Ishikawa (cell line): ENCODE measurements around the gene GTF2A1L.

Source experiments
- CEBPB ChIP-seq: IDR thresholded peaks from 2 replicates; pipeline ENCODE4 v1.6.1; 2012
- EP300 ChIP-seq: IDR thresholded peaks from 2 replicates; pipeline ENCODE4 v1.6.1; 2012; ENCODE audit warnings: borderline replicate concordance
- NFIC ChIP-seq: IDR thresholded peaks from 2 replicates; pipeline ENCODE4 v1.6.1; 2012
- RAD21 ChIP-seq: IDR thresholded peaks from 2 replicates; pipeline ENCODE4 v1.6.1; 2012; ENCODE audit warnings: low read depth
- TAF1 ChIP-seq: IDR thresholded peaks from 2 replicates; pipeline ENCODE4 v1.6.1; 2012; ENCODE audit warnings: low read depth, mild to moderate bottlenecking
- TCF12 ChIP-seq: IDR thresholded peaks from 2 replicates; pipeline ENCODE4 v1.6.1; 2012; ENCODE audit warnings: low read depth
- TEAD4 ChIP-seq: IDR thresholded peaks from 2 replicates; pipeline ENCODE4 v1.6.1; 2012
- YY1 ChIP-seq: IDR thresholded peaks from 2 replicates; pipeline ENCODE4 v1.6.1; 2012; ENCODE audit warnings: low read depth
- ZBTB7A ChIP-seq: IDR thresholded peaks from 2 replicates; pipeline ENCODE4 v1.6.1; 2012; ENCODE audit warnings: low read depth
- TF ChIP-seq, protein P1 (sequence below): IDR thresholded peaks from 2 replicates; pipeline ENCODE4 v1.6.1; 2012
- TF ChIP-seq, protein P2 (sequence below): IDR thresholded peaks from 2 replicates; pipeline ENCODE4 v1.6.1; 2012; ENCODE audit warnings: low read depth, mild to moderate bottlenecking

DNA sequence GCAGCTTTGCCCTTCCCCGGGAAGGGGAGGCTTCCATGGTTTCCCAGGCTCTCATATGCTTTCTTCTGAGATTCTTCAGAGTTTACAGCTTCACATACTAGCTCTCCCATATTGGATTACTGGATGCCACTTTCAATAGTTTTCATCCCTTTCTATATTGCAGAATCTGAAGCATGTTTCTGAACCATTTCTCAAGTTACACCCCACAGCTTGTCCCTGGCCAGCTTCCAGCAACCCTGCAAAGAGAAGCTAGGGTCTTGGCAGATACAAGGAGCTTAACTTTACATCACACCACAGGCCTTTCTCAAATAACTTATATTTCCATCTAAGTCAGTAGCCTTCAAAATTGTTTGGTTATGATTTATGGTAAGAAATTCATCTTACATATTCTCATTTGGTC is 98.3 kb downstream of the GTF2A1L start:
- TF ChIP-seq TAF1 = no peak
- TF ChIP-seq NFIC = peak; percentile 82
- no peak for TF ChIP-seq TCF12
- TF ChIP-seq CEBPB = no peak
- TF ChIP-seq, protein P1, sequence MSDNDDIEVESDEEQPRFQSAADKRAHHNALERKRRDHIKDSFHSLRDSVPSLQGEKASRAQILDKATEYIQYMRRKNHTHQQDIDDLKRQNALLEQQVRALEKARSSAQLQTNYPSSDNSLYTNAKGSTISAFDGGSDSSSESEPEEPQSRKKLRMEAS = no peak
- no peak for TF ChIP-seq RAD21
- no peak for TF ChIP-seq EP300
- TF ChIP-seq TEAD4 = no peak
- no peak for TF ChIP-seq YY1
- TF ChIP-seq, protein P2, sequence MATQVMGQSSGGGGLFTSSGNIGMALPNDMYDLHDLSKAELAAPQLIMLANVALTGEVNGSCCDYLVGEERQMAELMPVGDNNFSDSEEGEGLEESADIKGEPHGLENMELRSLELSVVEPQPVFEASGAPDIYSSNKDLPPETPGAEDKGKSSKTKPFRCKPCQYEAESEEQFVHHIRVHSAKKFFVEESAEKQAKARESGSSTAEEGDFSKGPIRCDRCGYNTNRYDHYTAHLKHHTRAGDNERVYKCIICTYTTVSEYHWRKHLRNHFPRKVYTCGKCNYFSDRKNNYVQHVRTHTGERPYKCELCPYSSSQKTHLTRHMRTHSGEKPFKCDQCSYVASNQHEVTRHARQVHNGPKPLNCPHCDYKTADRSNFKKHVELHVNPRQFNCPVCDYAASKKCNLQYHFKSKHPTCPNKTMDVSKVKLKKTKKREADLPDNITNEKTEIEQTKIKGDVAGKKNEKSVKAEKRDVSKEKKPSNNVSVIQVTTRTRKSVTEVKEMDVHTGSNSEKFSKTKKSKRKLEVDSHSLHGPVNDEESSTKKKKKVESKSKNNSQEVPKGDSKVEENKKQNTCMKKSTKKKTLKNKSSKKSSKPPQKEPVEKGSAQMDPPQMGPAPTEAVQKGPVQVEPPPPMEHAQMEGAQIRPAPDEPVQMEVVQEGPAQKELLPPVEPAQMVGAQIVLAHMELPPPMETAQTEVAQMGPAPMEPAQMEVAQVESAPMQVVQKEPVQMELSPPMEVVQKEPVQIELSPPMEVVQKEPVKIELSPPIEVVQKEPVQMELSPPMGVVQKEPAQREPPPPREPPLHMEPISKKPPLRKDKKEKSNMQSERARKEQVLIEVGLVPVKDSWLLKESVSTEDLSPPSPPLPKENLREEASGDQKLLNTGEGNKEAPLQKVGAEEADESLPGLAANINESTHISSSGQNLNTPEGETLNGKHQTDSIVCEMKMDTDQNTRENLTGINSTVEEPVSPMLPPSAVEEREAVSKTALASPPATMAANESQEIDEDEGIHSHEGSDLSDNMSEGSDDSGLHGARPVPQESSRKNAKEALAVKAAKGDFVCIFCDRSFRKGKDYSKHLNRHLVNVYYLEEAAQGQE = no peak
- no peak for TF ChIP-seq ZBTB7A
